Osteocyte (in vitro differentiated cells): ENCODE results near the gene ORC4. TPM values are rescaled to one million over a fixed set of nuclear protein-coding genes. Genes with fewer than 3 reads are reported as not detected.

ENCODE experiments used
- DNase-seq: peaks from one replicate; pipeline ENCODE4 v3.0.0; 2021; ENCODE audit warnings: mixed read lengths; ENCODE audit not compliant: unreplicated experiment; ENCODE audit errors: extremely low spot score
- H3K27ac Mint-ChIP-seq: one replicate; pipeline ENCODE4 v1.8.0; 2021; ENCODE audit warnings: mild to moderate bottlenecking, mixed read lengths; ENCODE audit not compliant: unreplicated experiment
- H3K27me3 Mint-ChIP-seq: one replicate; pipeline ENCODE4 v1.8.0; 2021; ENCODE audit warnings: mixed read lengths; ENCODE audit not compliant: unreplicated experiment
- H3K36me3 Mint-ChIP-seq: one replicate; pipeline ENCODE4 v1.8.0; 2021; ENCODE audit warnings: mixed read lengths; ENCODE audit not compliant: unreplicated experiment
- H3K4me1 Mint-ChIP-seq: one replicate; pipeline ENCODE4 v1.8.0; 2021; ENCODE audit warnings: mixed read lengths; ENCODE audit not compliant: unreplicated experiment
- H3K4me3 Mint-ChIP-seq: one replicate; pipeline ENCODE4 v1.8.0; 2021; ENCODE audit warnings: mild to moderate bottlenecking, moderate library complexity, mixed read lengths; ENCODE audit not compliant: unreplicated experiment
- H3K9me3 Mint-ChIP-seq: one replicate; pipeline ENCODE4 v1.8.0; 2021; ENCODE audit warnings: mixed read lengths; ENCODE audit not compliant: unreplicated experiment
- total RNA-seq: library from RNA; stranded (reverse); gene quantifications from 2 replicates; pipeline ENCODE4 v1.2.1, GENCODE V29; 2021
- TF ChIP-seq, protein P1 (sequence below): fragments of 200-600 bp; sonication (generic); IDR thresholded peaks from 2 replicates; pipeline ENCODE4 v1.5.0; 2021; ENCODE audit warnings: antibody characterized with exemption, mild to moderate bottlenecking, moderate library complexity

Gene ORC4
- total RNA-seq, 1 donor from 2014 or later: 45.0 TPM

DNA sequence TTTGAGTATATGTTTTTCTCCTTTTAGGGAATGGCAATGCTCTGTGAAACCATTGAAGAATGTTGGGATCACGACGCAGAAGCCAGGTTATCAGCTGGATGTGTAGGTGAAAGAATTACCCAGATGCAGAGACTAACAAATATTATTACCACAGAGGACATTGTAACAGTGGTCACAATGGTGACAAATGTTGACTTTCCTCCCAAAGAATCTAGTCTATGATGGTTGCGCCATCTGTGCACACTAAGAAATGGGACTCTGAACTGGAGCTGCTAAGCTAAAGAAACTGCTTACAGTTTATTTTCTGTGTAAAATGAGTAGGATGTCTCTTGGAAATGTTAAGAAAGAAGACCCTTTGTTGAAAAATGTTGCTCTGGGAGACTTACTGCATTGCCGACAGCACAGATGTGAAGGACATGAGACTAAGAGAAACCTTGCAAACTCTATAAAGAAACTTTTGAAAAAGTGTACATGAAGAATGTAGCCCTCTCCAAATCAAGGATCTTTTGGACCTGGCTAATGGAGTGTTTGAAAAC is 93.4 kb downstream of the ORC4 start:
- Mint-ChIP-seq H3K36me3 (peaks cover 22% of the 10 kb centered on the region), H3K27me3 (no peaks in the 10 kb centered on the region), H3K9me3 (no peaks in the 10 kb centered on the region), H3K4me1 (peaks cover 2% of the 10 kb centered on the region), H3K27ac (no peak overlapping the region), H3K4me3 (no peak overlapping the region)
- TF ChIP-seq, protein P1, sequence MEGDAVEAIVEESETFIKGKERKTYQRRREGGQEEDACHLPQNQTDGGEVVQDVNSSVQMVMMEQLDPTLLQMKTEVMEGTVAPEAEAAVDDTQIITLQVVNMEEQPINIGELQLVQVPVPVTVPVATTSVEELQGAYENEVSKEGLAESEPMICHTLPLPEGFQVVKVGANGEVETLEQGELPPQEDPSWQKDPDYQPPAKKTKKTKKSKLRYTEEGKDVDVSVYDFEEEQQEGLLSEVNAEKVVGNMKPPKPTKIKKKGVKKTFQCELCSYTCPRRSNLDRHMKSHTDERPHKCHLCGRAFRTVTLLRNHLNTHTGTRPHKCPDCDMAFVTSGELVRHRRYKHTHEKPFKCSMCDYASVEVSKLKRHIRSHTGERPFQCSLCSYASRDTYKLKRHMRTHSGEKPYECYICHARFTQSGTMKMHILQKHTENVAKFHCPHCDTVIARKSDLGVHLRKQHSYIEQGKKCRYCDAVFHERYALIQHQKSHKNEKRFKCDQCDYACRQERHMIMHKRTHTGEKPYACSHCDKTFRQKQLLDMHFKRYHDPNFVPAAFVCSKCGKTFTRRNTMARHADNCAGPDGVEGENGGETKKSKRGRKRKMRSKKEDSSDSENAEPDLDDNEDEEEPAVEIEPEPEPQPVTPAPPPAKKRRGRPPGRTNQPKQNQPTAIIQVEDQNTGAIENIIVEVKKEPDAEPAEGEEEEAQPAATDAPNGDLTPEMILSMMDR: no peak
- DNase-seq: no peak

DNA sequence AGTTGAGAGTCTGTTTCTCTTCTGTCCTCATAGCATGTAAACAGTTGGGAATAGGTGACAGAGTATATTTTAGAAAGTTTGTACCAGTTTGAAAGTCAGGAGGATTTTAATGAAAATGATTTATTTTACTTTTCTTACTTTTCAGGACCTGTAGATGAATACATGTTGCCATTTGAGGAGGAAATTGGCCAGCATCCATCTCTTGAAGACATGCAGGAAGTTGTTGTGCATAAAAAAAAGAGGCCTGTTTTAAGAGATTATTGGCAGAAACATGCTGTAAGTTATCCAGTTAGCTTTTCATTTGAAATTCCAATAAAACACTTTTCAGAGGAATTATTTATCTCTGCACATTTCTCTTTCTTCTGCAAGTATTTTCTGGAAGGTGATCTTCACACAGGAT is 94.7 kb downstream of the ORC4 start:
- no peak for DNase-seq
- TF ChIP-seq, protein P1: no peak
- H3K9me3 Mint-ChIP-seq: no peaks in the 10 kb centered on the region
- H3K36me3 Mint-ChIP-seq: peaks cover 22% of the 10 kb centered on the region
- H3K4me3 Mint-ChIP-seq: no peak overlapping the region
- no peaks in the 10 kb centered on the region for H3K27me3 Mint-ChIP-seq
- peaks cover 2% of the 10 kb centered on the region for H3K4me1 Mint-ChIP-seq
- no peak overlapping the region for H3K27ac Mint-ChIP-seq

DNA sequence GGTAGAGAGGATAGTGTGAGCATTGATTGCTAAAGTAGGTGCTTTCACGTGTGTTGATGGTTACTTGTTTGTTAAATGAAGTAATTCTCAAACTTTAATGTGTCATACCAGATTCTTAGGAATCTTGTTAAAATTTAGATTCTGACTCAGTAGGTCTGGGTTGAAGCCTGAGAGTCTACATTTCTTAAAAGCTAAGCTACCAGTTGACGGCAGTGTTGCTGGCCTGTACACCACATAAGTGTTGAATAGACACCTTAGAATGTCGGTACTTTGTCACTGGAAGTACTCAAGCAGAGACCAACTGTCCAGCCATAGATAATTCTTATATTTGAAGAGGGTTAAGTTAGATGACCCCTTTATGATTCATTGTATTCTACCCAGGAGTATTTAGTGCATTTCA is 95.9 kb downstream of the ORC4 start:
- no peak for DNase-seq
- Mint-ChIP-seq H3K4me1 (peaks cover 2% of the 10 kb centered on the region), H3K27ac (no peak overlapping the region), H3K27me3 (no peaks in the 10 kb centered on the region), H3K9me3 (no peaks in the 10 kb centered on the region), H3K36me3 (peaks cover 21% of the 10 kb centered on the region), H3K4me3 (no peak overlapping the region)
- TF ChIP-seq, protein P1: no peak

- no peak overlapping the region for H3K27ac Mint-ChIP-seq
- no peaks in the 10 kb centered on the region for H3K9me3 Mint-ChIP-seq
- peaks cover 23% of the 10 kb centered on the region for H3K36me3 Mint-ChIP-seq
- peaks cover 2% of the 10 kb centered on the region for H3K4me1 Mint-ChIP-seq
- no peak overlapping the region for H3K4me3 Mint-ChIP-seq
- no peak for DNase-seq
- H3K27me3 Mint-ChIP-seq: no peaks in the 10 kb centered on the region
- TF ChIP-seq, protein P1: no peak
These were observed 96.7 kb downstream of the ORC4 start for GRCh38 chr2:147923846-147924245.

DNA sequence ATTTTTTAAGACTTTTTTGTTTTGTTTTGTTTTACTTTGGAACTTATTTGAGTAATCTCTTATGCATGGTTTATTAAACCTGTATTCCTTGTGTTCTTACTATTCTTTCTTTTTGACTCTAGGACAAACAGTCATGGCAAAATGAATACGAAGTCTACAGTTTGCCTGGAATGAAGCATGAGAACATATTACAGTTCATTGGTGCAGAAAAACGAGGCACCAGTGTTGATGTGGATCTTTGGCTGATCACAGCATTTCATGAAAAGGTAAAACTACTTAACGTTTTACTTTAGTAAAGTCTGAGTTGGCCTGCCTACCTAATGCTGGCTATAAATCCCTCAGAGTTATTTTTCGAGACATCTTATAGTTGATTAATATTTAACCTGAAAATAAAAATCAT is 103.4 kb downstream of the ORC4 start:
- Mint-ChIP-seq H3K4me3 (no peak overlapping the region), H3K9me3 (no peaks in the 10 kb centered on the region), H3K27me3 (no peaks in the 10 kb centered on the region), H3K27ac (no peak overlapping the region), H3K4me1 (no peaks in the 10 kb centered on the region), H3K36me3 (peaks cover 16% of the 10 kb centered on the region)
- TF ChIP-seq, protein P1: no peak
- no peak for DNase-seq
